GM10847 (cell line): Measurements from ENCODE around the gene NRP1.

Experiments
- POLR2A ChIP-seq: IDR thresholded peaks from 2 replicates; pipeline ENCODE4 v1.6.1; 2011; ENCODE audit not compliant: insufficient read length; ENCODE audit errors: extremely low read depth

NRP1 gene

DNA sequence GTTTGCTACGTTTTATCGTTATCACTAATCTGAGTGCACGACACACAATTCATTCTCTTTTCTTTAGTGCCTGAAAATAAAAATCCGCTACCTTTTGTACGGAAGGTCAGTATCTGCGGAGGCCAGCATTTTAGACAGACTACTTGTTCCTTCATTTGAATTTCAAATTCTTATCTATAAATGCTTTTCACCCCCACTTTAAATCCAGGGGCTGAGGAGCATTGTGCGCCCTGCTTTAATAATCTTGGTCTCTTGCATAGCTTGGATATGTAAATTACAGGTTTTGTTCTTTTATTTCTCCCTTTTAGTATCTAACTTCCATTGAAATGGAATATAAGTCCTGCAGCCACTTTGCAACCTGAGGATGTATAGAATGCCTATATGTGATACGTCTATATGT, 44.7 kb downstream of the NRP1 start:
- no peak for TF ChIP-seq POLR2A

DNA sequence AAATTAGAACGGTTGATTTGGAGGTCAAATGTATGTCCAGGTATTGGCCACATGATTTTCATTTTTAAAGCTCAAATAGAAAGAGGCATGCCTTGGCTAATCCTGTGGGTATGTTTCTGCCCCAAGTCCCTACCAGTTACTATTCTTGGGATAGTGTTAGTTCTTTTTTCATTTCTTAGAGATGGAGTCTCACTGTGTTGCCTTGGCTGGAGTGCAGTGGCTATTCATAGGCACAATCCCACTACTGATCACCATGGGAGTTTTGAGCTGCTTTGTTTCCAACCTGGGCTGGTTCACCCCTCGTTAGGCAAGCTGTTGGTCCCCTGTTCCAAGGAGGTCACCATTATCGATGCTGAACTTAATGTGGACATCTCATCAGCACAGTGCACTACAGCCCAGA, 46.3 kb downstream of the NRP1 start:
- TF ChIP-seq POLR2A = no peak

DNA sequence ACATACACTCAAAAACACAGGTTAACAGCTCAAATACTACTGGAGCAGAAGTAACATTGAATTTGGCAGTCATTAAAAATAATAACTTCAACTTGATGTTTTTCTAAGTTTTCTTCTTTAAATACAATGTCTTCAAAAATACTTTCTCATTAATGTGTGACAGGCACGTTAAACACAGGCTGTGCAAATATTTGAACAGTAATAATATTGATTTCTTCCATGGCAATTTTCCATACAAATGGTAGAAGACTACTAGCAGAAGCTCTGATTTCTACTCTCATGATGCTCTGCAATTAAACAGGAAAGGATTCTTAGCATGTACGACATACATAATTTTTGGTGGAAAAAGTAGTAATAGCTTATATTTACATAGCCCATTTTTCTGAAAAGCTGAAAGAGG, 47.4 kb downstream of the NRP1 start:
- TF ChIP-seq POLR2A = no peak

DNA sequence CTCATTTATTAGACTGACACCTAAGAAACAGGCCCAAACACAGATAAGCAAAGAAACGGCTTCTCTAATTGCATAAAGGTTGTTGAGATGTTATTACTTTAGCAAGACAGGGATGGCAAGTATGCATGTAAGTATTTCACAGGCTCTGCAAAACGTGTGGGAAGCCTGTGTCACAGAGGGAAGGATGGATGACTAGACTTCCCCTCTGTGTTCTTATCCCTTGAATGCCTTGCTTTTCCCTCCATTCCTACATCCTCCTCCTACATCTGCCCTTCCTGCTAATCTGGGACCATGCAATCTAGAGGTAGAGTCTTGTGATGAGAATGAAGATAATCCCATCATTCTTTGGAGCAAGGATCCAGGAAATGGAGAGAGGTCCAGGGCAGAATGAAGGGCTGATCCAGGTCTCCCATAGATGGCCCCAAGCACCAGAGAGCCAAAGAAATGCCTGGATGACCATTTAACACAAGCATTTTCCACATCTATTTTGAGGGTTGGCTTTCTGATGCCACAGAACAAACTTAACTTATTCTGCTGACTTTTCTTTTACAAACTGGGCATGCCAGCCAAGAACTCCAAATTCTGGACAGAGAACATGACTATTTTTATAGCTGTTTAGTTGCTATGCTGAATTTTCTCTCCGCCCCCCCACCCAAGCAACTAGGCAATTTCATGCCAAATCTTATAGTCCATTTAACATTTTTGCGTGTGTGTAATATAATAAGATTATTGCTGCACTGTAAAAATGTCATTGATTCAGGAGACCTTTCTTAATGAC, 48.1 kb downstream of the NRP1 start:
- TF ChIP-seq POLR2A = no peak

DNA sequence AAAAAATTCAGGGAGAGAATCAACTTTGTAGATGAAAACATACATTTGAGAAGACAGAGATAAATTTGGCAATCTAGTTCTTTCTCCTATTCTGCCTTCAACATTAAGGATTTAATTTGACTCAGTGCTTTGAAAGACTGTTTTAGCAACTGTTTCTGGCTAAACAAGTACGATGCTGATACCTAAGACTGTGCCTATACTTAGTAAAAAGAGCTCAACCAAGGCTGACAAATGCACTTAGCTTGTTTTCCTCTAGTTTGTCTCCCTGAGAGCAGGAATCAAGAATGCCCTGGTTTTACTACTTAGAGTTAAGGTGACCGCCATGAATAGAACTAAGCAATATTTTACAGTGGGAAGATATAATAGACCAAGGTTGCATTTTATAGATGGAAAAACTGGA, 49.5 kb downstream of the NRP1 start:
- no peak for TF ChIP-seq POLR2A

DNA sequence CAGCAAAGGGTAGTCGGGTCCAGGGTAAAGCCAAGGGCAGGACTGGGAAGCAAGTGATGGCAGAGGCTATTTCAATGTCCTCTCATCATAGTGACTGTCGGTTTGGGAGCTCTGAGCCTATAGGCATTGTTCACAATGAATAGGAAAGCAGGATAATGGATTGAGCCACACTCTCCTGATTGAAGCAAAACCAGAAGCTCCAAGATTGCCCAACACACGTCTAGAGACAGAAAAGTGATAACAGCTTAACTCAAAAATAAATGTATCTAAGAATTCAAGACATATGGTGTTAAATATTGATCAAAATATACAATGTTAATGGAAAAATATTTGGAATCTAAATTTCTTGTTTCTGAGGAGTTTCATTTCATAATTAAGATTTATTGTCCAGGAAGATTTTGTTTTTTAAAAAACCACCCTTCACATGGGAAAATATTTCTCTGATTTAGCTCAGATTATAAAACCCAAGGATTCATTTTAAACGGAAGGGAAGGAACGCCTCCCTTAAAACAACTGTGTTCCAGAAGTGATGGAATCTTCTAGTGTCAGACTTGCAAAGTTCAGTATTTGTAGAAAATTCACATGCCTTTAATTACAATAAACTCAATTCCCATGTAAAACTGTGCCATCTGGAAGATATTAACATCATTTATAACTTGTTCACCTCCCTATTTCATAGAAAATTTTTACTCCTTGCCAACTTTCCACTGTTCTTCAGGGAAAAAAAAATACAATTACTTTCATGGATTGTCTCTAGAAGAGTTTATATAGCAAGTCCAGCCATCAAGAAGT, 54.5 kb downstream of the NRP1 start:
- TF ChIP-seq POLR2A = no peak

DNA sequence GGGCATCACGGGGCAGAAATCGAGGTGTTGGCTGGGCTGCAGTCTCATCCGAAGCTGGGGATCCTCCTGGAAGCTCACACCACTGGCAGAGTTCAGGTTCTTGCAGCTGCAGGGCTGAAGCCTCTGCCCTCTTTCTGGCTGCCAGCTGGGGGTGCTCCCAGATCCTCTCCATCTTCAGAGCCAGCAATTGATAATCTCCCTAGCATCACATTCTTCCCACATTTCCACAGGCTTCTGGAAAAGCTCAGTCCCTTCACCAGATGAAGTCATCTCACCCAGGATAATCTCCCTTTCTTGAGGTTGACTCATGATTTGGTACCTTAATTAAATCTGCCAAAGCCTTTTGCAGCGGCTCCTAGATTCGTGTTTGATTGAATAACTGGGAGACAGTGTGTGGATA, 55.2 kb downstream of the NRP1 start:
- TF ChIP-seq POLR2A = no peak

DNA sequence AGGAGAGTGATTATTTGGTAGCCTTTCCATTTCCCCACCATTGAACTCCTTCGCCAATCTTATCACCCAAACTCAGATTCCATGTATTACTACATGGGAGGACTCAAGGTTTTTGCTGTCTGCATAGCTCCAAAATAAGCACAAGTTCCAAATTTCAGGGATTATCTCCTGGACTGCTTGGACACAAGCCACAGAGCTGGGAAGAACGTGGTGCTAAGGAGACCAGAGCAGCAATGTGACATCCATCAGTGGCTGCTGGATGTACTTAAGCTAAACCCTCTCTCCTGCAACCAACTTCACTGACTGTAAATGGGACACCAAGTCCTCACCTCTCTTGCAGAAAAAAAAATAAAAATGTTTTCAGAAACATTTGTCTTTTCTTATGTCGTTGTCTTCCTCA, 56.3 kb downstream of the NRP1 start:
- no peak for TF ChIP-seq POLR2A

DNA sequence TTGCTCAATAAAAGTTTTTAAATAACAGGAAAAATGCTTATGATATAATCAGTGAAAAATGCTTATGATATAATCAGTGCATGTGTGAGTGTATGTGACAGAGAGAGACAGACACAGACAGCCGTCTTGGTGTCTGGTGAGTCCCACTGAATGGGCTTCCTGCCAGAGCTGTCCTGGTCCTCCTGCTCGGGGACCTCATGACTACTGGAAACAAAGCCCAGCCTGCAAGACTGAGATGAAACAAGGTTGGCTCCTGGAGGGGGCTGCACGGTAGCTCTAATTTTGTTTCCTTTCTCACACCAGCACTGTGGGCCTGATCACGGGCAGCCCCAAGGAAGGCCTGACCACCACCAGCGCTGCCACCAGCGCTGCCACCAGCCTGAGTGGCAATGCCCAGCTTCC, 57.3 kb downstream of the NRP1 start:
- no peak for TF ChIP-seq POLR2A

DNA sequence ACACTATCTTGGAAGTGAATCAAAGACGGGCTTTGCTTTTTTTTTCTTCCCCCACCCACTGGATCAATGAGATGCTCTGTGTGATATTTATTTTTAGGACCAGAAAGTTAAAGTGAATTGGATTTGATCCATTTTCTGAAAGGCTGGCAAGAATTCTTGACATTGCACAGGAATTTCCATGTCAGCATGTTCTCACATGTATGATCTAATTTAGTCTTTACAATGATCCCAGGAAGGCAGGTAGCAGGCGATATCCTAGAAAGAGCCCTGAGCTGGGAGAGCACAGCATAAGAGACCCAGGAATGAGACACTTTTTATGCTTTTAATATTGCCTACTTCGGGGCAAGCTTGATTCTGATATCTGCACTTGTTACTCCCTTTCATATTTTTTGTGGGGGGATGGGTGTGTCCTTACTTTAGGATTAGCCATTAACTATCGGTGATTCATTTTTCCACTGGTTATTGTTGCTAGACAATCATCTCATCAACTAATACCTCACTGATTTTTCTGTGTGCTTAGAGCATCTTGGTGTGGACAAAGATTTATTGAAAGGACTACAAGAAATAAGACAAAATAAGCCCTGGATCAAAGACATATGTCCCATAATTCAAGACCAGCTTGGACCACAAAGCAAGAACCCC, 58.1 kb downstream of the NRP1 start:
- TF ChIP-seq POLR2A = no peak

DNA sequence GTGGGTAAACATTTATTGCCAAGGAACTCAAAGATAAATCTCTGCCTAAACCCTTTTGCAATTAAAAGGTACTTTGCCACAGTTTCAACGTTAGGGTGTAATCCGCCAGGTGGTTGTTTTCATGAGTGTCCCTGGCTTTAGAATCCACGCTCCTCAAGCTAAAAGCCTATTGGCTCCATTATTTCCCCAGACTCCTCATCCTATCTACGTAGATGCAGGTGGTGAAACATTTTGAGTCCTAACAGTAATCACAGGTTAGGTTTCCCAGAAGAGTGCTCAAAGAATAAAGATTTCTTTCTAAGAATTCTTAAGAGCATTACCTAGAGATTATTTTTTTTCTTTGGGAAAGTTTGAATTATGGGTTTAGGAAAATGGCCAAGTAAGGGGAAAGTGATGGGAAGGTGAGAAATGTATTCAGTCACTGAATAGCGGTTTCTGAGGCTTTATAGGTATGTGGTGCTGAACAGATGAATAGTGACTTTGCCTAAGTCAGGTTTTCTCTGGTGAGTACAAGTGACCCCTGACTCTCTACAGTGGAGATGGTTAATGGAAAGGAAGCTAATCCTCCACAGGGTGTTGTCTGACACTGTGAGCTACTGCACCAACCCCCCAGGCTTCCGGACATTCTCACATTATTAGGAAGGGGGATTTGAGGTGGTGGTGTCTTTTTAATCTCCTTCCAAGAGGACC, 60.2 kb downstream of the NRP1 start:
- TF ChIP-seq POLR2A = no peak

DNA sequence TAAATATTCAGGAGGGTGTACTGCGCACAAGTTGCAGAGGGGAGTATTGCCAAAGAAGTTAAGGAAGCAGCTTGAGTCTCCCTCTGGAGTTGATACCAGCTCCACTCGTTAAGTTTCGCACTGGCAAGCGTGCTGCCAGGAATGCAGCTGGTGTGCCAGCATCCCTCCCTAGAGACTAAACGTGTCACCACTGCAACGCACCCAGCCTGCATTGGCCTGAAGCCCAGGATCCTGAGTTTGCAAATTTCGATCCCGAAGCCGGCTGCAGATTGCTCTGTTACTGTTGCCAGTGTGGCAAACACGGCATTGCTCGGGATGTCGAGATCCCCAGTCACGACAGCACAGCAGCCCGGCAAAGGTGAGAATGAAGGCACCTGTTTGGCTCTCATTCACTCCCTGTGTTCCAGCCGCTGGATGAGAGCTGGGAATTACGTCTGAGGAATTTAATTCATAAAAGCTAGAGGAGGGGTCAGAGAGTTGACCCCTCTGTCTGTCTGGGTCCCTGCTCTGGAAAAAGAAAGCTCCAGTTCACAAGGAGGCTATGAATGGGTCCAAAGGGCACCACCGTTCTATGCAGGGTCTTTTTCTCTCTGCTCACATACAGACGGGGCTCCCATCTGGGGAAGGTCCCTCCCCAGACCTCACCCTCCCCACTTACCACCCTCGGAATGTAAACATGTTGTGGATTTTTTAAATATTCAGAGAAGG, 61.0 kb downstream of the NRP1 start:
- TF ChIP-seq POLR2A = no peak

DNA sequence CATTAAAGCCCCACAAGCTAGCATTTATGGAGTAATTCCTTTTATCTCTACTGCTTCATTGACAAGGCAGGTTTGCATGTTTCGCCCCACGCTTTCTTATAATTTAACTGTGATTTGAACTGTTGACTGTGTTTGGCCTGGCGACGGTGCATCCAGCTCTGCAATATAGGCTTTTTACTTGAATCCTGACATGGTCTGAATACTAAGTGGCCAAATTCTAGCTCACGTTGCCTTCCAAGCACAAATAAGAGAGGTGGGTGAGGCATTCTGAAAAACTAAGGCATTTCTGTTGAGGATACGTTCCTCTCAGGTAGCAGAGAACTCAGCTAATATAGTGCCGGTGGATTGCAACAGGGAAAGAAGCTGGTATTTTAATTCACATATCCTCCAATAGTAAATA, 61.8 kb downstream of the NRP1 start:
- no peak for TF ChIP-seq POLR2A

DNA sequence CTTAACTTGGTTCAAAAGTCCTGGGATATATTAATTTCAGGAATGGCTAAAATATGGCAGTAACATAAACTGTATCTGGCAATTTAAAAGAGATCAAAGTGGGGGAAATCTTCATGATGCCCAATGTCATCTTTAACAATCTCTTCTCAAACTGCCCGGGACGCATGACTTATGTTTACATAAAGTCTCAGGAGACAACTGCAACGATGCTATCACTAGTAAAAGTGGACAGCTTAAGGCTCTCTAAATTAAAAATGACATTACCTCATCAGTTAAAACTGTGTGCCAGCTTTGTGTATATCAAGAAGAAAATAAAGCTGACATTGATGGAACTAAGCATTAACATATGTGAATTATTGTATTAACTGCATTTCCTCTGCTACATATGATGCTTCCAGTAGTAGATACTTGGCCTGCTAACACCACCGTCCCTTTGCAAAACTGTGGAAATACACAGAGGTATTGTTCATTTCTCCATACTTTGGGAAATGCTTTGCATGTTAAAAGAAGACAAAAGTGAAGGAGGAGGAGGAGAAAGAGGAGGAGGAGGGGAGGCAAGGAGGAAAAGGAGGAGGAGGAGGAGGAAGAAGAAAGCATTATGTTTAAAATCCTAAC, 62.4 kb downstream of the NRP1 start:
- no peak for TF ChIP-seq POLR2A
